Heart left ventricle (tissue), 16 donors: ENCODE data around the gene IER5L. TPM values are rescaled to one million over a fixed set of nuclear protein-coding genes. Genes with fewer than 3 reads are reported as not detected.
"Not testable (repeated sequence)": the region's sequence is repeated elsewhere in the genome, so short reads cannot be mapped to it uniquely, and the experiment has no call there.

Experiments
- ATAC-seq, 4 donors: fragments of 200-7000 bp; cut with Tn5 transposase; one replicate each; pipeline ENCODE4 v1.9.1; 2020 to 2022; ENCODE audit warnings: moderate library complexity in 4 of 4, mild to moderate bottlenecking in 3 of 4, moderate number of reproducible peaks in 1 of 4
- DNase-seq, 5 donors: peaks; one replicate each; pipeline ENCODE4 v3.0.0-alpha.2; 2020
- H3K27ac ChIP-seq, 12 donors: fragments of 200-600 bp; sonication (generic) in 4 of 12; one replicate each; pipeline versions ENCODE4 v1.5.0 to v1.8.0; 2016 to 2022; ENCODE audit warnings: mild to moderate bottlenecking in 2 of 12
- H3K27me3 ChIP-seq, 9 donors: fragments of 200-600 bp; sonication (generic) in 2 of 9; one replicate each; pipeline versions ENCODE4 v1.5.1 to v1.8.0; 2016 to 2022; ENCODE audit warnings: mild to moderate bottlenecking in 3 of 9
- H3K36me3 ChIP-seq, 9 donors: fragments of 200-600 bp; sonication (generic) in 2 of 9; one replicate each; pipeline versions ENCODE4 v1.5.0 to v1.8.0; 2018 to 2022; ENCODE audit warnings: mild to moderate bottlenecking in 2 of 9
- H3K4me1 ChIP-seq, 12 donors: fragments of 200-600 bp; sonication (generic) in 4 of 12; one replicate each; pipeline versions ENCODE4 v1.5.0 to v1.8.0; 2016 to 2022; ENCODE audit warnings: mild to moderate bottlenecking in 3 of 12
- H3K4me3 ChIP-seq, 12 donors: fragments of 200-600 bp; sonication (generic) in 4 of 12; one replicate each; pipeline versions ENCODE4 v1.5.0 to v1.8.0; 2017 to 2022; ENCODE audit warnings: mild to moderate bottlenecking in 9 of 12, moderate library complexity in 4 of 12
- H3K9me3 ChIP-seq, 12 donors: fragments of 200-600 bp; sonication (generic) in 4 of 12; one replicate each; pipeline versions ENCODE4 v1.5.0 to v1.8.0; 2016 to 2022; ENCODE audit warnings: mild to moderate bottlenecking in 1 of 12
- CTCF ChIP-seq, 12 donors: fragments of 200-600 bp; sonication (generic) in 4 of 12; IDR thresholded peaks; one replicate each; pipeline versions ENCODE4 v1.5.0 to v1.8.0; 2018 to 2022; ENCODE audit warnings: antibody characterized with exemption in 12 of 12, mild to moderate bottlenecking in 5 of 12
- POLR2A ChIP-seq, 2 donors: fragments of 450-650 bp; IDR thresholded peaks; one replicate each; pipeline ENCODE4 v1.6.1; 2017; ENCODE audit warnings: antibody characterized with exemption in 2 of 2, mild to moderate bottlenecking in 2 of 2, moderate library complexity in 2 of 2
- WGBS, 4 donors: extraction: QIAGEN DNeasy Blood & Tissue Kit in 2 of 4; methylation state at CpG; one replicate each; pipeline versions ENCODE4 v1.1.5 to v1.1.7; 2013 to 2018; 5-methylcytosine and 5-hydroxymethylcytosine counted together
- intact Hi-C, 10 donors: fragments of 100-400 bp; cut with DNase I; formaldehyde crosslinking; loops; one replicate each; pipeline versions ENCODE4 v1.11.1 to v1.14.2; 2022
- polyA plus RNA-seq, 2 donors: library from polyadenylated mRNA; stranded (reverse); fragments of 200-250 nt; gene quantifications; one replicate each; pipeline ENCODE4 v1.2.3, GENCODE V29; 2013
- total RNA-seq, 9 donors: library from RNA; depleted of rRNA in 2 of 9; stranded (reverse); fragments of >200 nt in 2 of 9; fragmentation: NEBNext Ultra II Directional in 3 of 9; extraction: Animal tissue kit (Norgen Biotek cat#: 25700) in 3 of 9; gene quantifications; one replicate each; pipeline versions ENCODE4 v1.1.0 to v1.2.4, GENCODE V29; 2016 to 2023
- donor health status: ischemic (EF 13 %, LVEDD 7.1; RV severe dilation, severe dysfunction).
- donor health status: healthy with polysubstance abuse.
- donor health status: DM: no; HTN: yes; CAD: no.
- donor health status: DM: no; HTN: no; CAD: no.
- donor health status: ischemic (EF 25% LVEDD 6.9; RV normal size, moderate dysfunction).
- donor health status: ischemic (EF 25% LVEDD 5.7; RV mildly dilated, moderate dysfunction).
- donor health status: healthy.
- donor health status: DM: yes; HTN: yes; CAD: no.
- donor health status: ischemic (EF 35%, LVEDD 5.7; RV mildly dilated, moderate dysfunction).
- donor health status: nonischemic (EF 11% LVEDD 7.7; RV severe dilation, severe dysfunction).
- donor health status: DM: yes; HTN: yes; CAD: no.
- donor health status: PGD.
- donor health status: ischemic (EF 29% LVEDD 5.4; RV normal size, mild dysfunction).
- donor health status: nonischemic (EF 23%, LVEDD 6.1; RV moderate dilation, normal function).

The IER5L gene
- total and polyA plus RNA-seq, 11 donors = 2.8 to 18.4 (median 5.5) TPM

GRCh38 chr9:129191234-129191633 lies 13.2 kb upstream of the IER5L start:
- intact Hi-C loops = no loop called here

GRCh38 chr9:129189971-129190370 lies 11.9 kb upstream of the IER5L start:
- H3K4me3 ChIP-seq, intact Hi-C loops, H3K36me3 ChIP-seq, ATAC-seq, DNase-seq, H3K27ac ChIP-seq, H3K4me1 ChIP-seq: not testable (repeated sequence)
- H3K9me3 ChIP-seq = peaks cover 0 to 11% (median 3%) of the 10 kb centered on the region in 12 donors
- peaks cover 0 to 12% (median 0%) of the 10 kb centered on the region in 9 donors for H3K27me3 ChIP-seq
- WGBS, 4 donors = 94 to 98% (median 97%) methylated on average over 8 of the region's 8 CpGs

More at GRCh38 chr9:129191234-129191633, 13.2 kb upstream of the IER5L start:
- 85 to 89% (median 88%) methylated on average over 7 of the region's 7 CpGs for WGBS, 4 donors
- no peaks in the 10 kb centered on the region for H3K36me3 ChIP-seq
- no peak for DNase-seq
- no peaks in the 10 kb centered on the region for H3K4me1 ChIP-seq
- H3K9me3 ChIP-seq = peaks cover 0 to 11% (median 3%) of the 10 kb centered on the region in 12 donors
- no peak overlapping the region for H3K27ac ChIP-seq
- TF ChIP-seq POLR2A (IDR thresholded peaks at IDR 0.05) = no peak
- TF ChIP-seq CTCF (IDR thresholded peaks at IDR 0.05) = no peak
- H3K27me3 ChIP-seq = peaks cover 0 to 12% (median 0%) of the 10 kb centered on the region in 9 donors
- ATAC-seq = no peak
- no peak overlapping the region for H3K4me3 ChIP-seq

- peaks cover 0 to 5% (median 1%) of the 10 kb centered on the region in 12 donors for H3K9me3 ChIP-seq
- intact Hi-C loops = no loop called here
- no peak for ATAC-seq
- no peak overlapping the region for H3K27ac ChIP-seq
- TF ChIP-seq CTCF (IDR thresholded peaks at IDR 0.05) = no peak
- TF ChIP-seq POLR2A (IDR thresholded peaks at IDR 0.05) = no peak
- no peaks in the 10 kb centered on the region for H3K27me3 ChIP-seq
- H3K36me3 ChIP-seq = no peaks in the 10 kb centered on the region
- H3K4me1 ChIP-seq = peaks cover 0 to 6% (median 0%) of the 10 kb centered on the region in 12 donors
- no peak for DNase-seq
- 80 to 92% (median 87%) methylated on average over 1 of the region's 1 CpG for WGBS, 4 donors
- no peak overlapping the region for H3K4me3 ChIP-seq
These were observed 9.0 kb upstream of the IER5L start for GRCh38 chr9:129187042-129187441.

- intact Hi-C loops = no loop called here
- no peak overlapping the region for H3K27ac ChIP-seq
- TF ChIP-seq CTCF (IDR thresholded peaks at IDR 0.05) (no peak), POLR2A (IDR thresholded peaks at IDR 0.05) (no peak)
- H3K36me3 ChIP-seq = no peaks in the 10 kb centered on the region
- H3K4me1 ChIP-seq = peaks cover 0 to 6% (median 0%) of the 10 kb centered on the region in 12 donors
- no peaks in the 10 kb centered on the region for H3K27me3 ChIP-seq
- 81 to 89% (median 84%) methylated on average over 9 to 10 of the region's 10 CpGs for WGBS, 4 donors
- ATAC-seq (no peak), DNase-seq (no peak)
- H3K9me3 ChIP-seq = peaks cover 0 to 4% (median 0%) of the 10 kb centered on the region in 12 donors
- no peak overlapping the region for H3K4me3 ChIP-seq
These were observed 7.9 kb upstream of the IER5L start for GRCh38 chr9:129185991-129186390.

GRCh38 chr9:129185402-129185801 lies 7.3 kb upstream of the IER5L start:
- peaks cover 0 to 4% (median 0%) of the 10 kb centered on the region in 12 donors for H3K9me3 ChIP-seq
- WGBS, 4 donors = 94 to 96% (median 95%) methylated on average over 6 of the region's 6 CpGs
- no peaks in the 10 kb centered on the region for H3K27me3 ChIP-seq
- DNase-seq (no peak), ATAC-seq (no peak)
- no peaks in the 10 kb centered on the region for H3K36me3 ChIP-seq
- H3K27ac ChIP-seq = no peak overlapping the region
- intact Hi-C loops = no loop called here
- no peak overlapping the region for H3K4me3 ChIP-seq
- H3K4me1 ChIP-seq = peaks cover 0 to 6% (median 0%) of the 10 kb centered on the region in 12 donors
- TF ChIP-seq CTCF (IDR thresholded peaks at IDR 0.05) = no peak
- TF ChIP-seq POLR2A (IDR thresholded peaks at IDR 0.05) = no peak
